Measurements from ENCODE around the gene ILKAP. TPM values are rescaled to one million over a fixed set of nuclear protein-coding genes. Genes with fewer than 3 reads are reported as not detected.
A peak's percentile ranks its signal among the peaks of the same experiment; 100 is the strongest.

ILKAP gene
- total and polyA plus RNA-seq, 2 of the 4 experiments (the other 2 are of a cell fraction): 13.3 to 44.2 TPM

DNA sequence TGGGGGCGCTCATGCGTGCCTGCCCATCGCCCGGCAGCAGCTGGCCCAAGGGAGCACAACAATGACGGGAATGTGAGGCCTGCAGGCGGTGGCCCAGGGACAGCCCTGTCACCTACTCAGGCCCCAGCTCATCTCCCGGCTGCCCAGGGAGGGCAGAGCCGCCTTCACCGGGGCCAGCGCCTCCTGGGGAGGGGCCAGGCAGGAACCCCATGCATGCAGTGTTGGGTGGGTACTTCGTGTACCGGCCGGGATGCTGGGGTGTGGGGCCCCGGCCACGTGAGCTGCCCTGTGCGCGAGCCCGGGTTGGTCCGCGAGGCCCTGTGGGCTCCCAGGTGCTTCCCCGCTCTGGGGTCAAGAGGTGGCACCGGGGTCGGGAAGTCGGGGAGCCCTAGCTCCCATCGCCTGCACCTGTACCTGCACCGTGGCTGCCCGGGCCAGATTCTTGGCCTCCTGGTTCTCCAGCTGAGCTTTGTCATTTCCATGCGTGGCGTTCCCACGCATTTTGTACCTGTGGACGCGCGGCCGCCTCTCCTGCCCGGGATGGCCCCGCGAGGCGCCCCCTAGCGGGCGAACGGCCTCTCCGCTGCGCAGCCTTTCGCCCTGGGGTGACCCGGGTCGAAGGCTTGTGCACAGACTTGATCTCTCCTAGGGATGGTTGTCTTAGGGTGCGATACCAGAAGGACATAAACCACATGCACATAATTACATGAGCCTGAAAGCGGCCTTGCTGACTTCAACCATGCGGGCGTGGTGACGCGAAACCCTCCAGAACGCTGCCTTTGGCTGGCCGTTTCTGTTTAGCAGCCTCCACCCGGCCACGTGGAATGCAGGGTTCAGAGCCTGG is 64.1 kb downstream of the ILKAP start:
- Histone ChIP-seq H3K36me3 (ENCODE audit: control insufficient read depth, insufficient read depth, low read length) (no peaks in the 10 kb centered on the region), H2AFZ (replicated peaks; ENCODE audit: low read length, poor library complexity) (no peak overlapping the region), H2BK120ac (ENCODE audit: low read depth, low read length) (no peak overlapping the region), H2BK5ac (ENCODE audit: low read depth, low read length, poor library complexity, severe bottlenecking) (no peak overlapping the region), H3K23ac (ENCODE audit: low read depth, low read length) (no peak overlapping the region), H2BK20ac (ENCODE audit: low read depth, low read length) (no peak overlapping the region), H3K56ac (ENCODE audit: extremely low read depth, insufficient read depth, low read length) (no peak overlapping the region), H4K20me1 (ENCODE audit: insufficient read depth, low read length) (no peaks in the 10 kb centered on the region), H3K27me3 (ENCODE audit: control insufficient read depth, insufficient read depth, low read length) (no peaks in the 10 kb centered on the region), H3K4me1 (ENCODE audit: control insufficient read depth, insufficient read depth, low read length) (peaks cover 23% of the 10 kb centered on the region), H3K14ac (replicated peaks; ENCODE audit: low read depth, low read length) (no peak overlapping the region), H2BK15ac (ENCODE audit: low read depth, low read length) (no peak overlapping the region), H3K4me2 (ENCODE audit: low read depth, low read length) (no peak overlapping the region), H4K8ac (ENCODE audit: low read depth in 2 of 2, low read length in 2 of 2) (no peak overlapping the region), H2AK5ac (ENCODE audit: low read depth, low read length) (no peak overlapping the region), H2AK9ac (replicated peaks; ENCODE audit: low read depth, low read length, poor library complexity) (no peak overlapping the region), H3K4ac (ENCODE audit: low read depth, low read length) (no peak overlapping the region), H3K4me3 (ENCODE audit: insufficient read depth, low read depth, low read length) (no peak overlapping the region), H3K79me1 (ENCODE audit: low read depth in 1 of 2, low read length in 2 of 2) (no peaks in the 10 kb centered on the region), H4K91ac (ENCODE audit: insufficient read depth, low read depth, low read length) (no peak overlapping the region), H3K18ac (ENCODE audit: low read depth, low read length) (no peak overlapping the region), H3K9ac (ENCODE audit: low read depth, low read length) (no peak overlapping the region), H3K9me1 (ENCODE audit: insufficient read depth, low read length) (0 out of 2 replicates have a peak, but pooled peaks cover 15% of the 10 kb centered on the region), H4K5ac (ENCODE audit: low read depth, low read length) (no peak overlapping the region), H3K9me3 (ENCODE audit: control insufficient read depth, insufficient read depth, low read length) (no peaks in the 10 kb centered on the region), H3K27ac (ENCODE audit: insufficient read depth, low read length) (no peak overlapping the region)
- intact Hi-C loops (cut with micrococcal nuclease) (no loop called here), in situ Hi-C loops (cut with MboI; ENCODE audit: low sequenced_read_pairs) (no loop called here), dilution Hi-C loops (cut with HindIII; ENCODE audit: low sequenced_read_pairs, unreplicated experiment) (no loop called here)
- ChIA-PET POLR2A (ENCODE audit: unreplicated experiment) (no interaction called here), CTCF (no interaction called here)
- TF ChIP-seq, protein P1, sequence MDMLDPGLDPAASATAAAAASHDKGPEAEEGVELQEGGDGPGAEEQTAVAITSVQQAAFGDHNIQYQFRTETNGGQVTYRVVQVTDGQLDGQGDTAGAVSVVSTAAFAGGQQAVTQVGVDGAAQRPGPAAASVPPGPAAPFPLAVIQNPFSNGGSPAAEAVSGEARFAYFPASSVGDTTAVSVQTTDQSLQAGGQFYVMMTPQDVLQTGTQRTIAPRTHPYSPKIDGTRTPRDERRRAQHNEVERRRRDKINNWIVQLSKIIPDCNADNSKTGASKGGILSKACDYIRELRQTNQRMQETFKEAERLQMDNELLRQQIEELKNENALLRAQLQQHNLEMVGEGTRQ (IDR thresholded peaks at IDR 0.05; ENCODE audit: low read depth, low read length): no peak
- TF ChIP-seq BHLHE40 (IDR thresholded peaks at IDR 0.05; ENCODE audit: low read depth, low read length) (no peak), RFX5 (IDR thresholded peaks at IDR 0.05; ENCODE audit: low read depth, low read length) (no peak), RCOR1 (IDR thresholded peaks at IDR 0.05; ENCODE audit: insufficient replicate concordance, low read length) (no peak)
- TF ChIP-seq, protein P2, sequence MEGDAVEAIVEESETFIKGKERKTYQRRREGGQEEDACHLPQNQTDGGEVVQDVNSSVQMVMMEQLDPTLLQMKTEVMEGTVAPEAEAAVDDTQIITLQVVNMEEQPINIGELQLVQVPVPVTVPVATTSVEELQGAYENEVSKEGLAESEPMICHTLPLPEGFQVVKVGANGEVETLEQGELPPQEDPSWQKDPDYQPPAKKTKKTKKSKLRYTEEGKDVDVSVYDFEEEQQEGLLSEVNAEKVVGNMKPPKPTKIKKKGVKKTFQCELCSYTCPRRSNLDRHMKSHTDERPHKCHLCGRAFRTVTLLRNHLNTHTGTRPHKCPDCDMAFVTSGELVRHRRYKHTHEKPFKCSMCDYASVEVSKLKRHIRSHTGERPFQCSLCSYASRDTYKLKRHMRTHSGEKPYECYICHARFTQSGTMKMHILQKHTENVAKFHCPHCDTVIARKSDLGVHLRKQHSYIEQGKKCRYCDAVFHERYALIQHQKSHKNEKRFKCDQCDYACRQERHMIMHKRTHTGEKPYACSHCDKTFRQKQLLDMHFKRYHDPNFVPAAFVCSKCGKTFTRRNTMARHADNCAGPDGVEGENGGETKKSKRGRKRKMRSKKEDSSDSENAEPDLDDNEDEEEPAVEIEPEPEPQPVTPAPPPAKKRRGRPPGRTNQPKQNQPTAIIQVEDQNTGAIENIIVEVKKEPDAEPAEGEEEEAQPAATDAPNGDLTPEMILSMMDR (conservative IDR thresholded peaks at IDR 0.05; ENCODE audit: low read depth, low read length): 0 out of 2 replicates have a peak, but pooled peaks have one; percentile 29
- no peak for DNase-seq
- 83% methylated on average over 22 of the region's 56 CpGs; no CpG with 5 or more reads in 1 of the 2 experiments for WGBS, 2 experiments (ENCODE audit: extremely low coverage in 2 of 2, insufficient read length in 1 of 2)
- no TSS peak for BruUV-seq (replicated peaks)
- ATAC-seq (ENCODE audit: low read depth): no peak
